Measurements from ENCODE around the gene MMP24. TPM values are rescaled to one million over a fixed set of nuclear protein-coding genes. Genes with fewer than 3 reads are reported as not detected.

MMP24 gene
- total and polyA plus RNA-seq, 4 donors, result 0.09 to 0.75 (median 0.42) TPM

GRCh38 chr20:35279533-35280174, 53.2 kb downstream of the MMP24 start:
- WGBS, result 94% methylated on average over 7 of the region's 7 CpGs

DNA sequence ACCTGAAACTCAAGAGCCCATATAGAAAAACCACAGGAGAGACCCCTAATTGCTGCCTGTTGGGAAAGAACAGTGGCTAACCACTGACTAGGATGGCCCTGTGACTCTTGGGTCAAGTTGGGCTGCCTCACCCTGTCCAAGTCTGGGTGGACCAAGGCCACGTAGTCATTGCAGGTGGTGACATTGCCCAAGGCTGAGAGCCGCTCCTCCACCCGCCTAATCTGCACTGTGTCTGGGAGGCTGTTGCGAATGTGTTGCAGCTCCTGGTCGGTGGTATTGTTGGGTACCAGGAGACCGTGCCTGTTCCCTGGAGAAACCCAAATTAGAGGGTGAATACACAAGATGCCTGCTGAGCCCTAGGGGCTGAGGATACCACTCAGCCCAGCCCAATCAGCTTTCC, 54.0 kb downstream of the MMP24 start:
- TF ChIP-seq FOXA1 (IDR thresholded peaks at IDR 0.05), result no peak
- Histone ChIP-seq H3K36me3 (ENCODE audit: control insufficient read depth in 4 of 4, insufficient read depth in 3 of 4, low read depth in 1 of 4, low read length in 3 of 4) (peaks cover 13 to 28% (median 23%) of the 10 kb centered on the region in 4 donors), H3K9me3 (ENCODE audit: control insufficient read depth in 4 of 4, low read length in 3 of 4) (no peaks in the 10 kb centered on the region), H3K4me1 (ENCODE audit: control insufficient read depth in 4 of 4, insufficient read depth in 4 of 4, low read length in 3 of 4) (peaks cover 3 to 26% (median 22%) of the 10 kb centered on the region in 4 donors), H3K27me3 (ENCODE audit: control insufficient read depth in 4 of 4, insufficient read depth in 4 of 4, low read length in 3 of 4) (no peaks in the 10 kb centered on the region), H3K4me3 (ENCODE audit: low read depth in 1 of 3, low read length in 3 of 3) (no peak overlapping the region), H3K9ac (ENCODE audit: low read depth in 1 of 2, low read length in 2 of 2) (no peak overlapping the region), H3K27ac (ENCODE audit: low read depth in 1 of 2, low read length in 2 of 2) (no peak overlapping the region)
- no peak for DNase-seq (ENCODE audit: low spot score)
- 96% methylated on average over 6 of the region's 6 CpGs for WGBS

More at GRCh38 chr20:35279533-35280174, 53.2 kb downstream of the MMP24 start:
- no peak overlapping the region for H3K4me3 ChIP-seq (ENCODE audit: low read depth in 1 of 3, low read length in 3 of 3)
- H3K27ac ChIP-seq (ENCODE audit: low read depth in 1 of 2, low read length in 2 of 2), result no peak overlapping the region
- DNase-seq (ENCODE audit: low spot score), result no peak
- H3K36me3 ChIP-seq (ENCODE audit: control insufficient read depth in 4 of 4, insufficient read depth in 3 of 4, low read depth in 1 of 4, low read length in 3 of 4), result peaks cover 13 to 28% (median 23%) of the 10 kb centered on the region in 4 donors
- no peak overlapping the region for H3K9ac ChIP-seq (ENCODE audit: low read depth in 1 of 2, low read length in 2 of 2)
- no peaks in the 10 kb centered on the region for H3K27me3 ChIP-seq (ENCODE audit: control insufficient read depth in 4 of 4, insufficient read depth in 4 of 4, low read length in 3 of 4)
- no peaks in the 10 kb centered on the region for H3K9me3 ChIP-seq (ENCODE audit: control insufficient read depth in 4 of 4, low read length in 3 of 4)
- no peak for TF ChIP-seq TAF1 (conservative IDR thresholded peaks at IDR 0.05)
- no peak for TF ChIP-seq MAX (IDR thresholded peaks at IDR 0.05)
- TF ChIP-seq HNF4G (IDR thresholded peaks at IDR 0.05), result no peak
- no peak for TF ChIP-seq CTCF (IDR thresholded peaks at IDR 0.05; ENCODE audit: low read depth, low read length, missing input control)
- TF ChIP-seq FOXA2 (IDR thresholded peaks at IDR 0.05), result no peak
- no peak for TF ChIP-seq HNF4A (conservative IDR thresholded peaks at IDR 0.05)
- no peak for TF ChIP-seq JUND (IDR thresholded peaks at IDR 0.05)
- peaks cover 3 to 18% (median 15%) of the 10 kb centered on the region in 4 donors for H3K4me1 ChIP-seq (ENCODE audit: control insufficient read depth in 4 of 4, insufficient read depth in 4 of 4, low read length in 3 of 4)

DNA sequence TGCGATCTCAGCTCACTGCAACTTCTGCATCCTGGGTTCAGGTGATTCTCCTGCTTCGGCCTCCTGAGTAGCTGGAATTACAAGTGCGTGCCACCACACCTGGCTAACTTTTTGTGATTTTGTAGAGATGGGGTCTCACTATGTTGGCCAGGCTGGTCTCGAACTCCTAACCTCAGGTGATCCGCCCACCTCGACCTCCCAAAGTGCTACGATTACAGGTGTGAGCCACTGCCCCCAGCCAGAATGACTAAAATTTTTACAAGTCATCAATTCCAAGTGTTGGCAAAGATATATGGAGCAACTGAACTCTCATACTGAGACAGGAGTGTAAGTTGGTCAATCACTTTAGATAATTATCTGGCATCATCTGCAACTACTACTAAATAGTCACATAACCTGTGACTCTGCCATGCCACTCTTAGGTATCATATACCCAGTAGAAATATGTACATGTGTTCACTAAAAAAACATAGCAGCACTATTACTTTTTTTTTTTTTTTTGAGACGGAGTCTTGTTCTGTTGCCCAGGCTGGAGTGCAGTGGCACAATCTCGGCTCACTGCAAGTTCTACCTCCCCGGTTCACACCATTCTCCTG, 55.1 kb downstream of the MMP24 start:
- peaks cover 5 to 35% (median 30%) of the 10 kb centered on the region in 4 donors for H3K4me1 ChIP-seq (ENCODE audit: control insufficient read depth in 4 of 4, insufficient read depth in 4 of 4, low read length in 3 of 4)

More for the DNA sequence above, 55.1 kb downstream of the MMP24 start:
- H3K4me3 ChIP-seq (ENCODE audit: low read depth in 1 of 3, low read length in 3 of 3), result no peak overlapping the region
- no peaks in the 10 kb centered on the region for H3K9me3 ChIP-seq (ENCODE audit: control insufficient read depth in 4 of 4, low read length in 3 of 4)
- no peaks in the 10 kb centered on the region for H3K27me3 ChIP-seq (ENCODE audit: control insufficient read depth in 4 of 4, insufficient read depth in 4 of 4, low read length in 3 of 4)
- no peak for DNase-seq (ENCODE audit: low spot score)
- 98% methylated on average over 10 of the region's 10 CpGs for WGBS
- H3K36me3 ChIP-seq (ENCODE audit: control insufficient read depth in 4 of 4, insufficient read depth in 3 of 4, low read depth in 1 of 4, low read length in 3 of 4), result peaks cover 13 to 24% (median 22%) of the 10 kb centered on the region in 4 donors
- no peak overlapping the region for H3K9ac ChIP-seq (ENCODE audit: low read depth in 1 of 2, low read length in 2 of 2)
- no peak for TF ChIP-seq TAF1 (conservative IDR thresholded peaks at IDR 0.05)
- TF ChIP-seq HNF4G (IDR thresholded peaks at IDR 0.05), result no peak
- no peak for TF ChIP-seq FOXA1 (IDR thresholded peaks at IDR 0.05)
- no peak for TF ChIP-seq ATF3 (IDR thresholded peaks at IDR 0.05)
- no peak for TF ChIP-seq CTCF (IDR thresholded peaks at IDR 0.05; ENCODE audit: low read depth, low read length, missing input control)
- TF ChIP-seq RAD21 (IDR thresholded peaks at IDR 0.05), result no peak
- TF ChIP-seq YY1 (IDR thresholded peaks at IDR 0.05), result no peak
- TF ChIP-seq, protein P1, sequence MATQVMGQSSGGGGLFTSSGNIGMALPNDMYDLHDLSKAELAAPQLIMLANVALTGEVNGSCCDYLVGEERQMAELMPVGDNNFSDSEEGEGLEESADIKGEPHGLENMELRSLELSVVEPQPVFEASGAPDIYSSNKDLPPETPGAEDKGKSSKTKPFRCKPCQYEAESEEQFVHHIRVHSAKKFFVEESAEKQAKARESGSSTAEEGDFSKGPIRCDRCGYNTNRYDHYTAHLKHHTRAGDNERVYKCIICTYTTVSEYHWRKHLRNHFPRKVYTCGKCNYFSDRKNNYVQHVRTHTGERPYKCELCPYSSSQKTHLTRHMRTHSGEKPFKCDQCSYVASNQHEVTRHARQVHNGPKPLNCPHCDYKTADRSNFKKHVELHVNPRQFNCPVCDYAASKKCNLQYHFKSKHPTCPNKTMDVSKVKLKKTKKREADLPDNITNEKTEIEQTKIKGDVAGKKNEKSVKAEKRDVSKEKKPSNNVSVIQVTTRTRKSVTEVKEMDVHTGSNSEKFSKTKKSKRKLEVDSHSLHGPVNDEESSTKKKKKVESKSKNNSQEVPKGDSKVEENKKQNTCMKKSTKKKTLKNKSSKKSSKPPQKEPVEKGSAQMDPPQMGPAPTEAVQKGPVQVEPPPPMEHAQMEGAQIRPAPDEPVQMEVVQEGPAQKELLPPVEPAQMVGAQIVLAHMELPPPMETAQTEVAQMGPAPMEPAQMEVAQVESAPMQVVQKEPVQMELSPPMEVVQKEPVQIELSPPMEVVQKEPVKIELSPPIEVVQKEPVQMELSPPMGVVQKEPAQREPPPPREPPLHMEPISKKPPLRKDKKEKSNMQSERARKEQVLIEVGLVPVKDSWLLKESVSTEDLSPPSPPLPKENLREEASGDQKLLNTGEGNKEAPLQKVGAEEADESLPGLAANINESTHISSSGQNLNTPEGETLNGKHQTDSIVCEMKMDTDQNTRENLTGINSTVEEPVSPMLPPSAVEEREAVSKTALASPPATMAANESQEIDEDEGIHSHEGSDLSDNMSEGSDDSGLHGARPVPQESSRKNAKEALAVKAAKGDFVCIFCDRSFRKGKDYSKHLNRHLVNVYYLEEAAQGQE (IDR thresholded peaks at IDR 0.05), result no peak
- no peak for TF ChIP-seq GABPA (IDR thresholded peaks at IDR 0.05 in 1 of 2, conservative IDR thresholded peaks at IDR 0.05 in 1 of 2)
- no peak for TF ChIP-seq NR2F2 (IDR thresholded peaks at IDR 0.05)
- no peak for TF ChIP-seq FOXA2 (IDR thresholded peaks at IDR 0.05)
- no peak for TF ChIP-seq SP1 (IDR thresholded peaks at IDR 0.05)
- TF ChIP-seq, protein P2, sequence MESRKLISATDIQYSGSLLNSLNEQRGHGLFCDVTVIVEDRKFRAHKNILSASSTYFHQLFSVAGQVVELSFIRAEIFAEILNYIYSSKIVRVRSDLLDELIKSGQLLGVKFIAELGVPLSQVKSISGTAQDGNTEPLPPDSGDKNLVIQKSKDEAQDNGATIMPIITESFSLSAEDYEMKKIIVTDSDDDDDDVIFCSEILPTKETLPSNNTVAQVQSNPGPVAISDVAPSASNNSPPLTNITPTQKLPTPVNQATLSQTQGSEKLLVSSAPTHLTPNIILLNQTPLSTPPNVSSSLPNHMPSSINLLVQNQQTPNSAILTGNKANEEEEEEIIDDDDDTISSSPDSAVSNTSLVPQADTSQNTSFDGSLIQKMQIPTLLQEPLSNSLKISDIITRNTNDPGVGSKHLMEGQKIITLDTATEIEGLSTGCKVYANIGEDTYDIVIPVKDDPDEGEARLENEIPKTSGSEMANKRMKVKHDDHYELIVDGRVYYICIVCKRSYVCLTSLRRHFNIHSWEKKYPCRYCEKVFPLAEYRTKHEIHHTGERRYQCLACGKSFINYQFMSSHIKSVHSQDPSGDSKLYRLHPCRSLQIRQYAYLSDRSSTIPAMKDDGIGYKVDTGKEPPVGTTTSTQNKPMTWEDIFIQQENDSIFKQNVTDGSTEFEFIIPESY (IDR thresholded peaks at IDR 0.05), result no peak
- no peak overlapping the region for H3K27ac ChIP-seq (ENCODE audit: low read depth in 1 of 2, low read length in 2 of 2)

All from liver (tissue), 9 donors.